ENCODE measurements around the gene RNGTT.
A peak's percentile ranks its signal among the peaks of the same experiment; 100 is the strongest.

DNA sequence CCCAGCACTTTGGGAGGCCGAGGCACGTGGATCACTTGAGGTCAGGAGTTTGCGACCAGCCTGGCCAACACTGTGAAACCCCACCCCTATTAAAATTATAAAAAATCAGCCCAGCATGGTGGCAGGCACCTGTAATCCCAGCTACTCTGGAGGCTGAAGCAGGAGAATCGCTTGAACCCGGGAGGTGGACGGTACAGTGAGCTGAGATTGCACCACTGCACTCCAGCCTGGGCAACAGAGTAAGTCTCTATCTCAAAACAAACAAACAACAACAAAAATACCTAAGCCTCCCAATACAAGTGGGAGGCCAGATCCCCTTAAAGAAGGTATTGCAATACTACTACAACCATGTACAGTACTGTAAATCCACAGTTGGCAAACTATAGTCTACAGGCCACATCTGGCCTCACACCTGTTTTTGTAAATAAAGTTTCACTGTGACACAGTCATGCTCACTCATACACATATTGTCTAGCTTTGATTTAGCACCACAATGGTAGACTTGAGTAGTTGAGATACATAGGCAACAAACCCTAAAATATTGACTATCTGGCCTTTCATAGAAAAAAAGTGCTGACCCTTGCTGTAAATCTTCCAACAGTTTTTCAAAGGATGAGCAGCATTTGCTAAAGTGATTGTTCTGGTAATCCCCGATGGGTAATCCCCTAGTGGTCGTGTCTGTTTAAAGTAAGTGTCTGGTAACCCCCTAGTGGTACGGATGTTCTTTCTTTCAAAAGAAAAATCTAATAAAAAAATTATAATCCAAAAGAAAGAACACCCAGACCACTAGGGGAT, 202.0 kb downstream of the RNGTT start:
- 0 out of 2 replicates have a peak, but pooled peaks have one; percentile 32 for TF ChIP-seq POLR2A (IDR thresholded peaks at IDR 0.05; ENCODE audit: low read depth, low read length)
- no peak for TF ChIP-seq POLR2AphosphoS5 (IDR thresholded peaks at IDR 0.05; ENCODE audit: low read depth, low read length)
- TF ChIP-seq TAF1 (IDR thresholded peaks at IDR 0.05; ENCODE audit: borderline replicate concordance, low read depth, low read length), result no peak
